HG02610 (cell line): Measurements from ENCODE around the gene MROH2A.

Experiments
- ATAC-seq: cut with Tn5 transposase; IDR thresholded peaks from one replicate; pipeline ENCODE4 v1.9.1; 2021; ENCODE audit warnings: mild to moderate bottlenecking, moderate library complexity; ENCODE audit not compliant: unreplicated experiment

The MROH2A gene

DNA sequence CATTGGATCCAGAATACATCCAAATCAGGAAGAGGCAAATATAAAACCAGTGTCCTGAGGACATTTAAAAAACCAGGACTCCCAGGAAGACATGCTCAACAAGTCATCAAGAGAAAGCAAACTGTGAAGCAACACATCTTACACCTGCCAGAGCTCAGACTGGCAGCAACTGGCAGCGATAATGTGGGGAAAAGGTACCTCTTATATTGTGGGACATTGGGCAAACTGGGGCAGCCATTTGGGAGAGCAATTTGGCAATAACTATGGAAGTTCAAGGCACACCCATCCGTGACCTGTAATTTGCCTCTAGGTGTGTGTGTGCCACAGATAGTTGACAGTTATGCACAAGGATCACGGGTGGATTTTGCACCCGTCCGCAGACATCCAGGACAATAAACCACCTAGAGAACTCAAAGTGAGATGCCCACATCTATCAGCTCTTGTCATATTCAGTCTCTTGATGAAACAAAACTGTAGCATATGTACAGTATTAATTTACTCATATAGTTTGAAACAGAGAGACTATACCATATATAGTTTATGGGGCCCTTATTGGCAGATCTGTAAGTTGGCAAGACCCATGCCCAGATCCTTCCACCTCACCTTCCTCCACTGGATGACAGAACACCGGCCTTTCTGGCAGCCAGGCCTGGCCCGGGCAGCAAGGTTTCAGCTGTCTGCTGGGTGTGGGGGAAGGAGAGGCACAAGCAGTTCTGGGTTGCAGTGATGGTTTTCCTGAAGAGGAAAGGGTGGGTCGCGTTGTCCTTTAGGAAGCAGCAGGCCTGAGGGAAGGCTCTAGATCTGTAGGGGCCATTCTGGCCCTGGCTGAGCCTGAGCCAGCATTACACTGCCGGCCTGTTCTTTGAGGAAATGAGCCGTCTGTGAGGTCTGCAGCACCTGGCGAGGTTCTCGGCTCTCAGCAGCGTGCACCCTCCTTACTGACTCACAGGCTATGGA, 57.4 kb downstream of the MROH2A start:
- ATAC-seq = no peak

DNA sequence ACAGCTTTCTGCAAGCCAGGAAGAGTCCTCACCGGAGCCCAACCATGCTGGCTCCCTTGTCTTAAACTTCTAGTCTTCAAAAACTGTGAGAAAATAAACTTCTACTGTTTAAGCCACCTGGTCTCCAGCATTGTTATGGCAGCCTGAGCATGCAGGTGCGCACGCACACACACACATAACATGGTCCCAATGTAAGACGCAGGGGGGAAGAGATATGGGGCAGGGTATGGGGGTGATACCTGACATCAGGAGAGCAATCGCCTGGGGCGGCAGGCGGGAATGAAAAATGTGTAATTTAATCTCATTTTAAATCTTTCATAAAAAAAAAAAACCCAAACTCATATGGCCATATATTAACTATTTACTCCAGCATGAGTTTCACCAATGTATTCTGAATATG, 58.2 kb downstream of the MROH2A start:
- no peak for ATAC-seq

DNA sequence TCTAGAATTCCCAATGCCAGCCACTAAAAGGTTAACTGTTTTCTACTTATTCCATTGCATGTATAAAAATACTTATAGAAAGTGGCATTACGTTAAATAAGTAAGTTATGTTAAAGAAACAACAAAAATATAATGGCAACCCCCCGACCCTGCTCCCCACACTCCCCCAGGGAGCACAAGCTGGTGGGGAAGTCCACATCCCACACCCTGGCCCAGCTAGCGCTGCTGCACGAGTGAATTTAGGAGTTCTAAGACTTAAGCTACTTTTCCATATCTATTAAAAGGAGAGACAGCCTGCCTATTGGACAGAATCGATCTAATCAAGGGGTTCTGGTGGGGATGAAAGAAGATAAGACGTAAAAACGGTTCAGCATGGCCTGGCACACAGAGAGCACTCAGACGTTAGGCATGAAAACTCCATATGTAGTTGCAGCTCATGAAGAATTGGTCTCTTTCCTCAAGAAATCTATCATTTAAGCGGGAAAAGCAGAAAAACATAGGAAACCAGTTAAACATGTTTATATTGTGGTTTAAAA, 59.6 kb downstream of the MROH2A start:
- ATAC-seq = no peak

DNA sequence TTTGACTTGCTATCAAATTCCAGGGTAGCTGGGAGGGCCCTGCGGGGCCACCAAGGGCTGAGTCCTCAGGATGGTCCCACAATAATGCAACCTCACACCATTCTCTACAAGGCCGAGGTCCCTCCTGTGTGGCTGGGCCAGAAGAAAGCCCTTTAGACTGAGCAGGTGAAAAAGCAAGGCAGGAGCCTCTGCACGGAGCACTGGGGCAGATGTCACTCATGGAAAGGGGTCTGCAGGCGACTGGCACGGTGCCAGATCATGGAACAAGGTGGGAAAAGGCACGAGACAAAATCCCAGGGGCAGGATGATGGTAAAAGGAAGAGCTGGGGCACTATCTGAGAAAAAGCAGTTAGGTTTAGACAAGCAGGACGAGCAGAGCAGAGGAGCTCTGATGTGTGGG, 60.1 kb downstream of the MROH2A start:
- ATAC-seq = no peak

DNA sequence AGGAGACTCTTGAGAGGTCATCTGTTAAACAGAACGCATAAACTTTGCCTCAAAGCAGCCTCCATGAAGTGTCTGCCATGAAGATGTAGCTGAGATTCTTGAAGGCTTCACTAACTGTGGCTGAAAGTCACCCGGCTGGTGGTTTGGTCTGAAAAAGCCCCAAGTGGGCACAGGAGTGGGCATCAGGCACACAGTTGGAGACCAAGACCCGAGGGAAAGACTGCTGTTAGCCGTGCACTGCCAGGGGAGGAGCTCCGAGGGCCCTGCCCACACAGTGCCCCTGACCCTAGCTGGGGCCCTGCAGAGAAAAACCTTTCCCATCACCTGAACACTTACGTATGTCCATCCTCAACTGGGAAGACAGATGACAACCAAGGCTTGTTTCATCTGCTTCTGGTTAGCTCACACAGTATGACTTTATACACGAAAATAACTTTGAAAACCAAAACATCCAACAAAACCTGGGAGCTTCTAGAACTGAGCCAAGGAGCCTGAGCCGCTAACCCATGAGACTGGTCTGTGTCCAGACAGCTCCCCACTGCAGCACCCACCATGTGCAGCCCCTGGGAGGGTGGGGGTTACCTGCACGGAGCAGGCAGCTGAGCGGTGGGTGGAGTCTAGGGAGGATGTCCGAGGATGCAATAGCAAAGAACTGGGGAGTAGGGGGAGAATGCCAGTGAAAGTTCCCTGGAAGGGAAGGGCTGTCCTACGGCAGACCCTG, 60.8 kb downstream of the MROH2A start:
- no peak for ATAC-seq

DNA sequence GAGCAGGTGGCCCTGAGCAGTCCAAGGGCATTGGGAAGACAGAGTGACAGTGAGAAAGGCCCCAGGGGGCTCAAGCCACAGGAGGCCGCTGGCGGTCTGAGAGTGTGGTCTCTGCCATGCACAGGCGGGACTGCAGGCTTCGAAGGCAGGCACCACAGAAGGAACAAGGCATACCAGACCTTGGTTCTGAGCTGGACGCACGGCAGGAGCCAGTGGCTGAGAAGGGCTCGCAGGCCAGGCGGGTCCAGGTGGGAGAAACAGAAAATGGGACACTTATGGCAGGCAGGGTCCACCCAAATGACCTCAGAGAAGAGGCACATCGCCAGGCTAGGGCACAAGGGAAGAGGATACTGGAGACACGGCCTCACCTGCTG, 61.3 kb downstream of the MROH2A start:
- ATAC-seq = no peak

DNA sequence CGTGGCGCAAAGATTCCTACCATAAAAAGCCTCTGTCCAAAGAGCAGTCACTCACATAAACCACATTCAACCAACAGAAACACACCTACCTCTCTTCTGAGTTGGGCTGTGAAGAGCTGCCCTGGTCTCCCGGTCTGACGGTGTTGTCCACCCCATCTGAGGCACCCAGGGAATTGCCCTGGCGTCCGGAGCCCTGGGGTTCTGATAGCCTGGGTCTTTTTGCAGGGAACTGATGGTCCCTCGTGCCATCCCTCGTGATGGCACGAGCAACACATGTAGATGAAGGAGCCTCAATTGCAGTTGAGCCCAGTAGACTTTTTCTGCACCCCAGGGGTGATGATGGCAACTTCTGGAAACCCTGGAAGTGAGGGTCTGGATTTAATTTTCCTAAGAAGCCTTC, 62.4 kb downstream of the MROH2A start:
- no peak for ATAC-seq

DNA sequence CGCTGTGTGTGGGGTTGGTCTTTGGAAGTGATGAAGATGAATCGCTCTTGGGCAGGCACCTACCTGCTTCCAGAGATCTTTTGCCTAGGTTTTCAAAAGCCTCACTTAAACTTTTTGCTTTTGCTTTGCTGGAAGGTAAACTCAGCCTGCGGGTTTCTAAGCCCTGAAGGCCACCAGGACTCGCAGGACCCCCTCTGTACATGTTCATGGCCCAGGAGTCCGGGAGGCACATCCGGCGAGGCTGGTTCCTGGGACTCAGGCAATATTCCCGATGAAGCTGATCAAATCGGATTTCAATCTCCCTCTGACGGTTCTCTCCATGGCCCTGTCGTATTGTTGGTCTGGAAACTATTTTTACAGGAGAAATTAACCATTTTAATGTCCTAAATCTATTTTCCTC, 63.1 kb downstream of the MROH2A start:
- ATAC-seq = no peak

DNA sequence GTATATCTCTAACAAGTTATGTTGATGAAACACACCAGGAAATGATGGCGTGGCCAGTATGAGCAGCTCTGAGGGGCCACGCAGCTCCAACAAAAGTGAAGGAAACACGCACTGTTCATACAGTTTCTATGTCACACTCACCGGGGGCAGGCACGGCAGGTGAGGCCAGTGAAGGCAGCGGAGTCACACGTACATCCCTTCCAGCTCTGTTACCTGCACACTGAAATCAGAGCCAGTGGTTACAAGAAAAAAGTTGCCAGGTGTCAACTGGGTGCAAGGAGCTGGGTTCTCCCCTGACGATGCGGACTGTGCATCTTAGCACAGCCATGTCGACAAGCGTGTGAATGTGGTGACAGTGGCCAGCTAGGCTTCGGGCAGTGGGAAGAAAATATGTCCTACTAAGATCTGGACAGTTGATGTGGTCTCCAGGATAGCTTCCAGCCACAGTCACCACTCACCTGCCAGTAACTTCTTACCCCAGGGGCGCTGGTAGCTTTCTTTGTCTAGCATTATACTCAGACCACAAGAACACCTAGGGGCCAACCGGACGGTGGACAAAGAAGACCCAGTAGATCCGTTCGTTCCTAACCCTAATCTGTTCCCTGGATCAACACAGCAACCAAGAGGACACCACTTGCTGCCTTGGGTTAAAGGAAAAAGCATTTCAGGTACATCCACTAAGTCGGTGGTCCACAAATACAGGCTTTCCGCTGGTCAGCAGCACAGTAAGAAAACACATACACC, 66.1 kb downstream of the MROH2A start:
- ATAC-seq = no peak

DNA sequence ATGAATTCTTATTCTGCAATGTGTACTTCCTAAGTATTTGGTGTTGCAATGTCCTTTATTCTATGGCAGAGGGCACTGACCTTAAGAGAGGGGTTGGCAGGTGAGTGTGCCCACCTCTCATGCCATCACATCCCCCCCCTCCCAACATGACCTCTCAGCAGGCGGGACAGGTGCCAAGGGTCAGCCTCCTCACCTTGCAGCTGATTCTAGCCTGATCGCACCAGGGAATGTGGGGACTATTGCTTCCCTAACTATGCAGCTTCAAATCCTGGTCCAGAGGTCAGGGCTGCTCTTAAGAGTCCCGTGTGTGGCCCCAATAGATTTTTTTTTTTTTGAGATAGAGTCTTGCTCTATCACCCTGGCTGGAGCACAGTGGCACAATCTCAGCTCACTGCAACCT, 66.7 kb downstream of the MROH2A start:
- no peak for ATAC-seq

DNA sequence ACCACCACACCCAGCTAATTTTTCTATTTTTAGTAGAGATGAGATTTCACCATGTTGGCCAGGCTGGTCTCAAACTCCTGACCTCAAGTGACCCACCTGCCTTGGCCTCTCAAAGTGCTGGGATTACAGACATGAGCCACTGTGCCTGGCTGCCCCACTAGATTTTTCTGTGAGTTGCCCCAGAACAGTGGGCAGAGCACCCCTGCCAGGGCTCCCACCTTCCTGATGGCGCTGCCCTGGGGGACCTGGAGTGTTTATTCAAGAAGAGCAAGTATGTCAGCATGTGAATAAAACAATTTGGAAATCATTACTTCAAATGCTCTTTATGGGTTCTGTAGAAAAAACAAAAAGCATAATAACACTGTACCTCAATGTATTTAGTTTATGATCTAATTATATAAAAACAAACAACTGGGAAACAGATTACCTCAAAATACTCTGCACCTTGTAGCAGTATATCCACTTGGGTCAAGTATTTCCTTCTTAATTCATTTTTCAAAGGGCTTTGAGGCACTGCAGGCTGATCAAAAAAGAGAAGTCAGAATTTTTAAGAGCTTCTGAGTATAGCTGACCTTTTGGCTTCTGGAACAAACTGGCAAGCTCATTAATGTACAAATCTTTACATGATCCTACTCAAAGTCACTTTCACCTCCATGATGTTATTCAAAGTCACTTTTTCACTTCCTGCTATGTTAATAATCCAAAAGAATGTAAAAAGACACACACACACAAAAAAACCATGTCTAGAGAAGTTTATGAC, 67.4 kb downstream of the MROH2A start:
- ATAC-seq = no peak

DNA sequence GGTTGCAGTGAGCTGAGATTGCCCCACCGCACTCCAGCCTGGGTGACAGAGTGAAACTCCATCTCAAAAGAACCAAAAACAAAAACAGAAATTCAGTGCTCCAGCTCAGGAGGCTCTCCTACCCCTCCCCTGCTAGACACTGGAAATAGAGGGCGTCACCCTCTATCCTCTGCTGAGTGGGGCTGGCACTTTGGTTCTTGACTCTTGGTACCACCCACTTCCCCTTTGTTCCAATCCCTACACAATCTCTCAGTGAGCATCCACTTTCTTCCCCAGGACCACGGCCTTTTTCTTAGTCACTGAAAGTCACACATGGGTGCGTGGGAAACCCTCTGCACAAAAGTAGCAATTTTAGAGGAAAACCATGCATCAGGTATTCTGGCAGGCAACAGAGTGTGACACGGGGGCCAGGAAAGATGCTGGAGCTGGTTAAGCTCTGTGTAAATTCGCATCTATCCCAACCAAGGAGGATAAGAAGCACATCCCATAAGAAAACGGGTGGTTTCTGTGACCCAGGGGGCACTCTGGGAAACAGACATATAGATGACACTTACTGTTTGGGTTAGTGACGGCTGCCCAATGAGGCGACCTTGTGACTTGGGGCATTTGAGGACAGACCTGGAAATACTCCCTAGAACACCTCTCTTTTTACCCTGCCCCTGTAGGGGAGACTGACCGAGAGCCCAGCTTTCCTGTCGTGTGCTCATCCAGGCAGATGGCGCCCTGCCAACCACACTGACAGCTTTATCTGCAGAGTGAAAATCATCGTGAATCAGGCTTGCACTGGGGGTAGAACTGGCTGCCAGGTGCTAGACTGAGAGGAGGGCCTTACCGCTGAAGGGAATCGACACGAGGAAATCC, 68.5 kb downstream of the MROH2A start:
- ATAC-seq = no peak

DNA sequence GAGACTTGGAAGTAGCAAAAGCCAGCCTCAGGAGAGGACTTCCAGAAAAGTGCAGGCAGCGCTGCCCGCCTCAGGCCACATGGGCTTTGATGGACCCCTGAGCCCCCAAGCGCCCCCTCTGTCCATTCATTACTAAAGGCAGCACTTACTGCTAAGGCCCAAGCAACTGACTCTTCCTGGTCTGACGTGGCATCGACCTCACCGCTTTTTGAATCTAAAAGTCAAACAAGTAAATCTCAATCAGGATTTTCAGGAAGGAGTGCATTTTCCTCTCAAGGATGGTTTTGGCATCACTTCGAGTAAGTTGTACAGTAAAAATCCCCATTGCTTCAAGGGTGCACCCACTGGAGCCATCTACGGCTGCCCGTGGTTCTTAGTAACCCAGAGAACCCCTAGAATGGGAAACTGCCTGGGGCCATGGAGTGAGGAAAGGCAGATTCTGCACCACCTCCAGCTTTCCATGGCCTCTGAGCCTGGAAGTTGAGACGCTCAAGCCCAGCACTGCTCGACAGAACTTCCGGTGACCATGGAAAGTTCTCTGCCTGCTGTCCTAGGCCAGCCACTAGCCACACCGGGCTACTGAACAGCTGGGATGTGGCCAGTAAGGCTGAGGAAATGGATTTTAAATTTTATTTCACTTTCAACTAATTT, 69.2 kb downstream of the MROH2A start:
- ATAC-seq = no peak

DNA sequence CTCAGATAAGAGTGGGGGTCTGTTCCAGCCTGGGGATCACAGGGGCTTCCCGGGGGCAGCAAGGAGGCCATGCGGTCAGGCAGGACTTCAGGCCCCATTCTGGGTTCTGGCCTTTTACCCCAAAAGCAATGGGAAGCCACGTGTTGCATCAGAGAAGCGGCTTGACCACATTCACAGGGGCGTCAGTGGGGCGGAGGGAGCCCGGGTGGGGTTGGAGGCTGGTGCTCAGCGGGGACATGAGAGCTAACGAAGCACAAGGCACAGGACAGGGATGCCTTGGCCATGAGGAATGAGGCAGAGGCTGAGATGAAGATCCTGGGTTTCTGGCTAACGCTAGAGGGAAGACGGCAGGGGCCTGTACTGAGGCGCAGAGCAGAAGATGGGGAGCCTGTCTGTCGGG, 70.1 kb downstream of the MROH2A start:
- no peak for ATAC-seq

DNA sequence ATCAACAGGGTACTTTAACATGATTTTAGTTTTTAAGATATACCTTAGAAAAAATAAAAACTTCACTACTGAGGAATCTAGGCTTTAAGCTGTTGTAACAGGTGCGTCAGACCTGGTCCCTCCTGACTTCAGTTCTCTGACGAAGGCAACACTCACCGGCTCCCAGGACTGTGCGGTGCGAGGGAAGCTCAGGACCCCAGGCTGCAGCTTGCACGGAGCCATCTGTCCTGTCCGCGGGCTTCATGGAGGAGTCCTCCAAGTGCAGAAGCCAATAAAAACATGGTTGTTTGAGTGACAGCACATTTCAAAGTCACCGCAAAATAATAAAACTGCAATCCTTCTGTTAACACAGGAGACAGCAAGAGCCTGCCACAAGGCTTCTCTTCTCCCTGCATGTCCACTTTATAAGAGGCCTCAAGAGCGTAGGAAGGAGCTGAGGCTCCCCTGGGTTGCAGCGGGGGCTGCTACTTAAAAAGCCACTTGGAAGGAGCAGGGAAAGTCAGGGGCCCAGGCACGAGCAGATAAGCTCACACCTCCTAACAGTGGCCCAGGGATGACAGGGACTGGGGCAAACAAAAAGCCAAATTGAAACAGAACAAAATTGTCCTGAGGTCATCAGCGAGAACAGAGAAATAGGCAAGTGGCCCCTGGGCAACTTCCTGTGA, 71.6 kb downstream of the MROH2A start:
- no peak for ATAC-seq

DNA sequence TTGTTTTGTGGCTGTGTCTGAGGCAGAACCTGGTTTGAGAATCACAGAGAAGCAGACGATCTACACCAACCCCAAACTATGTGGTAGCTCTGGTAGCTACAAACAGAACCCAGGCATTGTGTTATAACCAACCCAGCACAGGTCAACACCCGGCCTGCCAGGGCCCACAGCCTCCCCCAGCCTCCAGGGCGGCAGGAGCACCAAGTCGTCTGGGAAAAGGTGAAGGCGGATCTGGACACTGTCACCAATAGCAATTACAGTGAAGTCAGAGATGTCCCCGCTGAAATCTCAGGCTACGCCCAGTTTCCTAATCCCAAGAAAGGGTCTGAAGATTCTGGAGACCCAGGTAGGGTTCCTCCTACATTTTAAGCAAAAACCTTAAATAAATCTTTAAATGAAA, 72.6 kb downstream of the MROH2A start:
- ATAC-seq = no peak

DNA sequence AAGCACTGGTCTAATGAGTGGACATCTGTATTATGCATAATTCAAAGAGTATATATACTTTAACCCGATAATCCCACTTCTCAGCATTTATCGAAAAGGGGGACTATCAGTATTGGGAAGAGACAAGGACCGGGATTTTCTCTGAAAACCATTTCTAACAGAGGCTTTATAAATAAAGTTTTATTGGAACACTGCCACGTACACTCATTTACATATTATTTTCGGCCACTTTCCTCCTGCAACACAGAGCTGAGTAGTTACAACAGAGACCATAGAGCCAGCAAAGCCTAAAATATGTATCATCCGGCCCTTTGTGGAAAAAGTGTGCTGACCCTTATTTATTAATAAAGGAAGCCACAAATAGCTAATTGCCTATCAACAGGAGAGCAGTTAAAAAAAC, 73.0 kb downstream of the MROH2A start:
- ATAC-seq = no peak

DNA sequence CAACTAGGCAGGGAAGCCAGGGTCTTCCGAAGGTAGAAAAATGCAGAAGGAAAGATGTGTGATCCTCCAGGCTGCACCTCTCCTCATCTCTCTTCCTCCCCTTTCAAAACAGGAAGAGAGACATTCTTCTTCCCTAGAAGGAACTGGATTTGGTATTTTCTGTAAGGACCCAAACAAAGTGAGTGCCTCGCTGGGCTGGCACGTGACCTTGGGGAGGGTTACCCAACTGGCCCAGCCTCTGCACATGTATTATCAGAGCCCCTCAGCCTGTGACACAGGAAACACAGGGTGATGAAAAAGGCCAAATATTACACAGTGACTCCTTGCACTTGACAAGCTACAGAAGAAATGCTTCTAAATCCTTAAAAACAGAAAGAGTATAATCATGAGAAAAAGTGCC, 73.9 kb downstream of the MROH2A start:
- ATAC-seq = no peak

DNA sequence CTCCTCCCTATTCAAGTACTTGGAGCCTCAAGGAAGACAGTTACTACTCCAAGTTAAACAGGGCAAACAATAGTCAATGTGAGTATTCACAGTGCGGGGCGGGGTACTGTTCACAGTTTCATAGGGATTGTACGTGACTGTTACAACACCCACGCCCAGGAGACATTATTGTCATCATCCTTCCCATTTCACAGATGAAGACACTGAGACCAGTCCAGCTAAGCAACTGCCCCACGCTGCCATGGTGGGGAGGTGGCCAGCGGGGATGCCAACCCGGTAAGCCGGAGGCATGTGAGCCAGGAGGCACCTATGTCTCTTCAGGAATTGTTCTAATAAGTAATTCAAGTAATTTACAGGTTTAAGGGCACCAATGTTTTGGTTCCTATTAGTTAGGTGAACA, 75.2 kb downstream of the MROH2A start:
- ATAC-seq = no peak
